Chondrocyte (in vitro differentiated cells): Measurements from ENCODE around the gene SPDYC. TPM values are rescaled to one million over a fixed set of nuclear protein-coding genes. Genes with fewer than 3 reads are reported as not detected.

Experiments used
- DNase-seq: peaks from one replicate; pipeline ENCODE4 v3.0.0; 2021; ENCODE audit warnings: mixed read lengths, low spot score
- H3K27ac Mint-ChIP-seq: one replicate; pipeline ENCODE4 v1.8.0; 2021; ENCODE audit warnings: mild to moderate bottlenecking, moderate library complexity, mixed read lengths; ENCODE audit not compliant: unreplicated experiment
- H3K27me3 Mint-ChIP-seq: 2 replicates; pipeline ENCODE4 v1.8.0; 2021; ENCODE audit warnings: low read depth, mixed read lengths
- H3K36me3 Mint-ChIP-seq: 2 replicates; pipeline ENCODE4 v1.8.0; 2021; ENCODE audit warnings: low read depth, mixed read lengths
- H3K4me1 Mint-ChIP-seq: 2 replicates; pipeline ENCODE4 v1.8.0; 2021; ENCODE audit warnings: low read depth, mild to moderate bottlenecking, mixed read lengths
- H3K4me3 Mint-ChIP-seq: one replicate; pipeline ENCODE4 v1.8.0; 2021; ENCODE audit warnings: mild to moderate bottlenecking, moderate library complexity, mixed read lengths; ENCODE audit not compliant: unreplicated experiment
- H3K9me3 Mint-ChIP-seq: 2 replicates; pipeline ENCODE4 v1.8.0; 2021; ENCODE audit warnings: low read depth, mixed read lengths
- total RNA-seq: library from RNA; stranded (reverse); gene quantifications from 3 replicates; pipeline ENCODE4 v1.2.1, GENCODE V29; 2021
- TF ChIP-seq, protein P1 (sequence below): fragments of 200-600 bp; sonication (generic); IDR thresholded peaks from 2 replicates; pipeline ENCODE4 v1.5.0; 2021; ENCODE audit warnings: antibody characterized with exemption, mild to moderate bottlenecking, moderate library complexity

The SPDYC gene
- total RNA-seq, 1 donor from 2014 or later, result not detected

DNA sequence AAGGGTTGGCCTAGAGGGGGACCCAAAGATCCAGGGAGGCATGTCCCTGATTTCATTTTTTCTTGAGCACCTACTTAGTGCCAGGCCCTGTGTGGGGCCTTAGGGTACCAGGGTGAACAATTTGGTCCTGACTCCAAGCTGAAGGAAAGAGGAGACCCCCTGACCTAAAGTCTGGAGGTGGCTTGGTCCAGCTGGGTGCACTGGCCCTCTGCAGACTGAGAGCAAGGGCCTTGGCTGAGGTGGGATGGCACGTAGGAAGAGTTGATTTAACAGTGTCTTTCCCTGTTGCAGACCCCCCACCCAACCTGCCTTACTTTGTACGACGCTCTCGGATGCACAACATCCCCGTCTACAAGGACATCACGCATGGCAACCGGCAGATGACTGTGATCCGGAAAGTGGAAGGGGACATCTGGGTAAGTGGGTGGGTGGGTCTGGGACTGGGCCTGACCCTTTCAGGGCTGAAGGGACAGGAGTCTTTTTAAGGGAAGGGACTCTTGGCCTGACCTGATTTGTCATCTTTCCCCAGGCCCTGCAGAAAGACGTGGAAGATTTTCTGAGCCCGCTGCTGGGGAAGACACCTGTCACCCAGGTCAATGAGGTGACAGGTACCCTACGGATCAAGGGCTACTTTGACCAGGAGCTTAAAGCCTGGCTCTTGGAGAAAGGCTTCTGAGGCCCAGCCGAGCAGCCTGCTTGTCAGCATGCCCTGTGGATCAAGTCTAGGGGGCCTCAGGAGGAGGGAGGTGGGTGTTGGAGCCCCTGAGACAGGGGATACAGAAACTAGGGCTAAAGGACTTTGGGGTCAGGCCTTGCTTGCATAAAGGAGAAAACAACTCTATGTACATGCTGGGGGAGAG is 44.6 kb upstream of the SPDYC start:
- peaks cover 10% of the 10 kb centered on the region for H3K36me3 Mint-ChIP-seq

DNA sequence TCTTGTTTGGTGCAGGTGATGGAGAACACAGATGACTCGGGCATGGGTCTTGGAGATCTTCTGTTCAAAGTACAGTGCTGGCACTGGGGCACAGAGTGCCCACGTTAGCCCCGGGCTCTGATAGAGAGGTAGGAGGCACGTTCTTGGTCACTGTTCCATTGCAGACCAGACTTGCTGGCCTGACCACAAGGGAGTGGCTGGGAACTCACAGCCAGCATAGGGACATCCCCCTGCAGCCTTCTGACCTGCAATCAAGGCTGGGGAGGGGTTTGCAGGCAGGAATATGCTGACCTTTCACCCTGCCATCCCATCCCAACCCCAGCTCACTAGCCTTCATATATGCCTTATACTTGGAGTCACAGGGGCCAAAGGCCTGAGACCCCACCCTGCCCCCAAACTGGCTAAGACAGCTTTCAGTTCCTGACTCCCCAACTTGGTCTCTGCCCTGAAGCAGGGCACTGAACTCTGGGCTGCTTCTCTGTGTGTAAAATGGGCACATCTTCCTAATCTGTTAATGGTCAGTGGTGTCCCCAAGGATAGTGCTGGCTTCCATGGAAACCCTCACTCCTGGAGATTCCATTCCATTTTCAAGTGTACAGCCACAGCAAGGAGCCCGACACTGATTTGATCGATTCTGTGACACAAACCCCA is 43.3 kb upstream of the SPDYC start:
- Mint-ChIP-seq H3K27me3 (no peaks in the 10 kb centered on the region), H3K4me1 (peaks cover 17% of the 10 kb centered on the region), H3K36me3 (peaks cover 12% of the 10 kb centered on the region), H3K9me3 (no peaks in the 10 kb centered on the region), H3K4me3 (no peak overlapping the region), H3K27ac (peak overlapping the region; percentile 17)
- peak; percentile 27 for DNase-seq
- TF ChIP-seq, protein P1, sequence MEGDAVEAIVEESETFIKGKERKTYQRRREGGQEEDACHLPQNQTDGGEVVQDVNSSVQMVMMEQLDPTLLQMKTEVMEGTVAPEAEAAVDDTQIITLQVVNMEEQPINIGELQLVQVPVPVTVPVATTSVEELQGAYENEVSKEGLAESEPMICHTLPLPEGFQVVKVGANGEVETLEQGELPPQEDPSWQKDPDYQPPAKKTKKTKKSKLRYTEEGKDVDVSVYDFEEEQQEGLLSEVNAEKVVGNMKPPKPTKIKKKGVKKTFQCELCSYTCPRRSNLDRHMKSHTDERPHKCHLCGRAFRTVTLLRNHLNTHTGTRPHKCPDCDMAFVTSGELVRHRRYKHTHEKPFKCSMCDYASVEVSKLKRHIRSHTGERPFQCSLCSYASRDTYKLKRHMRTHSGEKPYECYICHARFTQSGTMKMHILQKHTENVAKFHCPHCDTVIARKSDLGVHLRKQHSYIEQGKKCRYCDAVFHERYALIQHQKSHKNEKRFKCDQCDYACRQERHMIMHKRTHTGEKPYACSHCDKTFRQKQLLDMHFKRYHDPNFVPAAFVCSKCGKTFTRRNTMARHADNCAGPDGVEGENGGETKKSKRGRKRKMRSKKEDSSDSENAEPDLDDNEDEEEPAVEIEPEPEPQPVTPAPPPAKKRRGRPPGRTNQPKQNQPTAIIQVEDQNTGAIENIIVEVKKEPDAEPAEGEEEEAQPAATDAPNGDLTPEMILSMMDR, result no peak

More for the DNA sequence above, 44.6 kb upstream of the SPDYC start:
- H3K4me1 Mint-ChIP-seq, result peaks cover 29% of the 10 kb centered on the region
- H3K4me3 Mint-ChIP-seq, result no peak overlapping the region
- H3K27ac Mint-ChIP-seq, result no peak overlapping the region
- H3K9me3 Mint-ChIP-seq, result no peaks in the 10 kb centered on the region
- H3K27me3 Mint-ChIP-seq, result no peaks in the 10 kb centered on the region
- TF ChIP-seq, protein P1, result no peak
- DNase-seq, result peak; percentile 51

DNA sequence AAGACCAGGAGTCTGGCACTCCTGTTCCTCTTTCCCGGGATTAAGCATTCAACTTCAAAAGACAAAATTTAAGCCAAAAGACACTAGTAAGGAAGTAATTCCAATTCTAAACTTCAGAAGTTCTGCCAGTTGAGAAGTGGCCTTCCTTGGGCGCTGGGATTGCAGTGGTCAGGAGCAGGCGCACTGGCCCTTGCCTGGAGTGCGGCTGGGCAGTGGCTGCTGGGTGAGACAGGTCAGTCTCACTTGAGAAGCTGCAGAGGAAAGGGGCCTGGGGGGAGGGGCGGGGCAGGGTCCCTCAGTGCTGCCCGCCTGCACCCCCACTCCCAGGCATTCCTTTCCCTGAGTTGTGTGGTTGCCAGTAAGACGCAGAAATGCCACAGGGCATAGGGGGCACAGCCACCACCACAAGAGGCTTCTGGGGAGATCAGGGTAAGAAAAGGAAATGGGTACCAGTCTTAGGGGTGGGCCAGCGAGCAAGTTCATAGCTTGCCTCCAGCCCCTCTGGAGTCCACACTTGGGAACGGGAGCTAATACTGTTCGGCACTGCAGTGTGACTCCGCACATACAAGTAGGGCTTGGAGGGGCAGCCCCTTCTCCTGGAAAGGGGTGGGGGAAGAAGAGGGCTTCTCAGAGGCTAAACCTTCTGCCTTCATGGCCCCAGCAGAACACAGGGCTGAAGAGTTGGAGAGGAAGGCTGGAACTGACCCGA is 42.4 kb upstream of the SPDYC start:
- Mint-ChIP-seq H3K9me3 (no peaks in the 10 kb centered on the region), H3K4me1 (peaks cover 12% of the 10 kb centered on the region), H3K27me3 (no peaks in the 10 kb centered on the region), H3K27ac (no peak overlapping the region), H3K4me3 (no peak overlapping the region), H3K36me3 (peaks cover 10% of the 10 kb centered on the region)
- TF ChIP-seq, protein P1, result no peak
- DNase-seq, result peak; percentile 59

DNA sequence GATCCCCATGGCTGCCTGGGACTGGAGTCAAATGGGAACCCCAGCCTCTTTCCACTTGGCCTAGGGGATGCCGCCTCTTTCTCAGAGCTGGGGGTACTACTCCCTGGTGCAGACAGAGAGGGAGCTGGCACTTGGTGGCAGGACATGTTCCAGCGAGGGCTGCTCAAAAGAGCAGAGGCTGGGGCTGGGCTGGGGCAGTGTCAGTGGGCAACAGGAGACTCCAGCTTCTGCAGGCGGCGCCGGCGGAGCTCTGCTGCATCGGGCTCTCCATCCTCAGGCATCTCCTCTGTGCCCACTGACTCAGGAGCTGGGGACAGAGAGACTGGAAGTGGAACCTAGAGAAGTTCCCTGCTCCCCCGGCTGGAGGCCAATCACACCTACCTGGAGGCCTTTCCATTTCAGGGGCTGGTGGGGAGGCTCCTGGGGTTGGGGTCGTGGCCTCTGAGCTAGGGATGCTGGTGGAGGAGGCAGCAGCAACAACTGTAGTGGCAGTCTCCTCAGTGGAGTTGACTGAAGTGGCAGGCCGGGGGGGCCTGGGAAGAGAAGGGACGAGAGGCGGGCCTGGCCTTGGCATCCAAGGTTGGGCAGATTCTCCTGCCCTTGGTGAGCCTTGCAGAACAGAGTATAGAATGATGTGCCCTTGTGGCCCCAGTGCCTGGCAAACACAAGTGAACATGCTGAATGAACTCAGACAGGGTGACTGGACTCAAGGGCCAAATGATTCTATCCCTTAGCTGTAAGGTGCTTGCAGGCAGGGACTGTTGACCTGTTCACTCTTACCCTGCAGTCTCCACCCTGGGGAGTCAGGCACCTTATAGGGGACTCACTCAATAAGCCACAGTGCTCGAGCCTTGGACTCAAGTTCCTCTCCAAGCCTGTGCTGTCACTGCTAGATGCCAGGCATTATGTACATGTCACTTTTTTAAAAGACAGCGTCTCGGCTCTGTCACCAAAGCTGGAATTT is 41.6 kb upstream of the SPDYC start:
- H3K27ac Mint-ChIP-seq, result peak overlapping the region; percentile 17
- H3K36me3 Mint-ChIP-seq, result peaks cover 10% of the 10 kb centered on the region
- H3K4me3 Mint-ChIP-seq, result no peak overlapping the region
- peak; percentile 93 for DNase-seq
- peaks cover 15% of the 10 kb centered on the region for H3K4me1 Mint-ChIP-seq
- H3K27me3 Mint-ChIP-seq, result no peaks in the 10 kb centered on the region
- no peaks in the 10 kb centered on the region for H3K9me3 Mint-ChIP-seq
- TF ChIP-seq, protein P1, result no peak
